ENCODE data around the gene JAK1.

- TF ChIP-seq CTCF (IDR thresholded peaks at IDR 0.05) (no peak), ZFX (IDR thresholded peaks at IDR 0.05; ENCODE audit: borderline replicate concordance) (no peak)
These were observed 62.8 kb downstream of the JAK1 start for GRCh38 chr1:64903593-64903992.

All from 22Rv1 (cell line).